IMR-90 (cell line): ENCODE measurements around the gene COX19. TPM values are rescaled to one million over a fixed set of nuclear protein-coding genes. Genes with fewer than 3 reads are reported as not detected.

Experiments
- ATAC-seq: fragments of 200-7000 bp; cut with Tn5 transposase; 2 replicates; pipeline ENCODE4 v1.9.1; 2020; ENCODE audit warnings: low read depth, mild to moderate bottlenecking, moderate library complexity
- BruUV-seq: library from RNA; stranded (reverse); fragments of 400-500 nt; replicated peaks from 2 replicates; lab custom pipeline; 2021; lab: Mats Ljungman, UMichigan
- CTCF ChIA-PET: fragments of 300-600 bp; formaldehyde crosslinking; extraction: SDS; loops from one replicate; lab custom pipeline; 2021; ENCODE audit warnings: antibody characterized with exemption; lab: Yijun Ruan, JAX
- POLR2A ChIA-PET: fragments of 300-600 bp; sonication (Branson Sonifier 250); formaldehyde crosslinking; loops from one replicate; lab custom pipeline; 2022; ENCODE audit warnings: antibody characterized with exemption; ENCODE audit not compliant: unreplicated experiment; lab: Charles Lee
- DNase-seq: peaks from one replicate; pipeline ENCODE4 v3.0.0; 2013
- H2AFZ ChIP-seq: replicated peaks from 2 replicates; pipeline ENCODE3; 2013; ENCODE audit warnings: low read length, mild to moderate bottlenecking; ENCODE audit not compliant: poor library complexity
- H2AK5ac ChIP-seq: 2 replicates; pipeline ENCODE4 v1.6.1; 2013; ENCODE audit warnings: low read depth, low read length, inconsistent platforms
- H2AK9ac ChIP-seq: replicated peaks from 2 replicates; pipeline ENCODE3; 2013; ENCODE audit warnings: mild to moderate bottlenecking, low read depth, low read length, moderate library complexity; ENCODE audit not compliant: poor library complexity
- H2BK120ac ChIP-seq: 2 replicates; pipeline ENCODE4 v1.6.1; 2013; ENCODE audit warnings: low read depth, low read length, inconsistent platforms
- H2BK15ac ChIP-seq: 3 replicates; pipeline ENCODE4 v1.6.1; 2013; ENCODE audit warnings: low read depth, low read length, inconsistent platforms
- H2BK20ac ChIP-seq: 2 replicates; pipeline ENCODE4 v1.6.1; 2013; ENCODE audit warnings: low read depth, mild to moderate bottlenecking, inconsistent platforms, low read length, moderate library complexity
- H2BK5ac ChIP-seq: 2 replicates; pipeline ENCODE4 v1.6.1; 2013; ENCODE audit warnings: mild to moderate bottlenecking, low read depth, low read length, inconsistent platforms; ENCODE audit not compliant: poor library complexity, severe bottlenecking
- H3K14ac ChIP-seq: replicated peaks from 2 replicates; pipeline ENCODE4 v1.6.1; 2013; ENCODE audit warnings: low read depth, low read length, inconsistent platforms
- H3K18ac ChIP-seq: 2 replicates; pipeline ENCODE4 v1.6.1; 2013; ENCODE audit warnings: low read depth, low read length, control low read depth
- H3K23ac ChIP-seq: 2 replicates; pipeline ENCODE4 v1.6.1; 2013; ENCODE audit warnings: low read depth, low read length, inconsistent platforms
- H3K27ac ChIP-seq: 2 replicates; pipeline ENCODE4 v1.5.1; 2013; ENCODE audit warnings: mild to moderate bottlenecking, control low read depth, low read length; ENCODE audit not compliant: insufficient read depth
- H3K27me3 ChIP-seq: 2 replicates; pipeline ENCODE4 v1.6.1; 2013; ENCODE audit warnings: low read length; ENCODE audit not compliant: control insufficient read depth, insufficient read depth
- H3K36me3 ChIP-seq: 2 replicates; pipeline ENCODE4 v1.6.1; 2013; ENCODE audit warnings: low read length, mixed read lengths; ENCODE audit not compliant: control insufficient read depth, insufficient read depth
- H3K4ac ChIP-seq: 2 replicates; pipeline ENCODE4 v1.6.1; 2013; ENCODE audit warnings: low read depth, low read length, inconsistent platforms
- H3K4me1 ChIP-seq: 2 replicates; pipeline ENCODE4 v1.6.1; 2013; ENCODE audit warnings: low read length, mixed read lengths; ENCODE audit not compliant: control insufficient read depth, insufficient read depth
- H3K4me2 ChIP-seq: 2 replicates; pipeline ENCODE4 v1.6.1; 2013; ENCODE audit warnings: low read depth, mild to moderate bottlenecking, control low read depth, low read length, moderate library complexity
- H3K4me3 ChIP-seq: 2 replicates; pipeline ENCODE4 v1.5.1; 2013; ENCODE audit warnings: low read depth, mild to moderate bottlenecking, control low read depth, low read length, moderate library complexity; ENCODE audit not compliant: insufficient read depth
- H3K56ac ChIP-seq: 2 replicates; pipeline ENCODE4 v1.6.1; 2013; ENCODE audit warnings: low read length, inconsistent platforms; ENCODE audit not compliant: insufficient read depth; ENCODE audit errors: extremely low read depth
- H3K79me1 ChIP-seq, 2 experiments: 2 replicates each; pipeline ENCODE4 v1.6.1; 2013; ENCODE audit warnings: low read length in 2 of 2, inconsistent platforms in 1 of 2, low read depth in 1 of 2
- H3K9ac ChIP-seq: 2 replicates; pipeline ENCODE4 v1.6.1; 2013; ENCODE audit warnings: low read depth, low read length, control low read depth
- H3K9me1 ChIP-seq: 2 replicates; pipeline ENCODE4 v1.6.1; 2013; ENCODE audit warnings: low read length, inconsistent platforms; ENCODE audit not compliant: insufficient read depth
- H3K9me3 ChIP-seq: 2 replicates; pipeline ENCODE4 v1.6.1; 2013; ENCODE audit warnings: low read length; ENCODE audit not compliant: control insufficient read depth, insufficient read depth
- H4K20me1 ChIP-seq: 2 replicates; pipeline ENCODE4 v1.6.1; 2013; ENCODE audit warnings: low read length, inconsistent platforms; ENCODE audit not compliant: insufficient read depth
- H4K5ac ChIP-seq: 2 replicates; pipeline ENCODE4 v1.6.1; 2013; ENCODE audit warnings: mild to moderate bottlenecking, low read depth, low read length, control low read depth
- H4K8ac ChIP-seq, 2 experiments: 2 replicates each; pipeline ENCODE4 v1.6.1; 2013; ENCODE audit warnings: low read depth in 2 of 2, low read length in 2 of 2, control low read depth in 1 of 2, inconsistent platforms in 1 of 2
- H4K91ac ChIP-seq: 2 replicates; pipeline ENCODE4 v1.6.1; 2013; ENCODE audit warnings: low read depth, low read length, inconsistent platforms; ENCODE audit not compliant: insufficient read depth
- BHLHE40 ChIP-seq: fragments of 150-350 bp; IDR thresholded peaks from 2 replicates; pipeline ENCODE4 v1.6.1; 2016; ENCODE audit warnings: mild to moderate bottlenecking, low read depth, low read length
- CEBPB ChIP-seq: IDR thresholded peaks from 2 replicates; pipeline ENCODE4 v1.6.1; 2012; ENCODE audit warnings: low read depth, low read length, improper control_type of control experiment
- CHD1 ChIP-seq: IDR thresholded peaks from 2 replicates; pipeline ENCODE4 v1.6.1; 2012; ENCODE audit warnings: low read depth, low read length, improper control_type of control experiment
- FOS ChIP-seq: fragments of 150-350 bp; IDR thresholded peaks from 2 replicates; pipeline ENCODE4 v1.6.1; 2016; ENCODE audit warnings: low read depth, low read length
- MAFK ChIP-seq: IDR thresholded peaks from 2 replicates; pipeline ENCODE4 v1.6.1; 2012; ENCODE audit warnings: low read depth, low read length, improper control_type of control experiment
- MAZ ChIP-seq: IDR thresholded peaks from 2 replicates; pipeline ENCODE4 v1.6.1; 2012; ENCODE audit warnings: low read depth, mild to moderate bottlenecking, low read length, improper control_type of control experiment, moderate library complexity, borderline replicate concordance
- MXI1 ChIP-seq: IDR thresholded peaks from 2 replicates; pipeline ENCODE4 v1.6.1; 2012; ENCODE audit warnings: low read depth, mild to moderate bottlenecking, low read length, moderate library complexity, borderline replicate concordance
- NFE2L2 ChIP-seq: fragments of 150-350 bp; IDR thresholded peaks from 2 replicates; pipeline ENCODE4 v1.6.1; 2016; ENCODE audit warnings: low read depth, mild to moderate bottlenecking, low read length
- POLR2A ChIP-seq: IDR thresholded peaks from 2 replicates; pipeline ENCODE4 v1.6.1; 2012; ENCODE audit warnings: mild to moderate bottlenecking, low read depth, low read length
- RAD21 ChIP-seq: IDR thresholded peaks from 2 replicates; pipeline ENCODE4 v1.6.1; 2012; ENCODE audit warnings: low read length, improper control_type of control experiment
- RCOR1 ChIP-seq: IDR thresholded peaks from 2 replicates; pipeline ENCODE4 v1.6.1; 2012; ENCODE audit warnings: mild to moderate bottlenecking, low read length, improper control_type of control experiment; ENCODE audit not compliant: insufficient replicate concordance
- RFX5 ChIP-seq: IDR thresholded peaks from 2 replicates; pipeline ENCODE4 v1.8.0; 2012; ENCODE audit warnings: low read depth, mild to moderate bottlenecking, low read length, moderate library complexity
- SMC3 ChIP-seq: fragments of 150-350 bp; IDR thresholded peaks from 2 replicates; pipeline ENCODE4 v1.6.1; 2016; ENCODE audit warnings: low read depth, mild to moderate bottlenecking, antibody characterized with exemption, low read length, moderate library complexity
- WGBS, 2 experiments: methylation state at CpG; one replicate each; pipeline versions ENCODE4 v1.1.5 to v1.1.7; 2013; ENCODE audit warnings: missing lambda C conversion rate in 2 of 2; ENCODE audit not compliant: insufficient read length in 1 of 2; ENCODE audit errors: extremely low coverage in 2 of 2; 5-methylcytosine and 5-hydroxymethylcytosine counted together
- dilution Hi-C: fragments of 300-500 bp; cut with HindIII; formaldehyde crosslinking; loops from one replicate; pipeline ENCODE4 v1.14.3; 2018; ENCODE audit warnings: low sequenced_read_pairs; ENCODE audit not compliant: unreplicated experiment
- in situ Hi-C: fragments of 300-500 bp; cut with MboI; formaldehyde crosslinking; loops from 3 replicates; pipeline ENCODE4 v1.14.3; 2019; ENCODE audit warnings: low sequenced_read_pairs, inconsistent platforms, mixed read lengths
- intact Hi-C: fragments of 100-400 bp; cut with micrococcal nuclease; formaldehyde crosslinking; loops from 2 replicates; pipeline ENCODE4 v1.10.0; 2022
- polyA plus RNA-seq, 3 experiments: library from polyadenylated mRNA; depleted of rRNA; stranded (reverse); fragments of >200 nt; gene quantifications; 2 replicates each; pipeline ENCODE4 v1.2.3, GENCODE V29; 2012; ENCODE audit warnings: low replicate concordance in 1 of 3
- total RNA-seq: library from RNA; depleted of rRNA; stranded (reverse); fragments of >200 nt; gene quantifications from 2 replicates; pipeline ENCODE4 v1.2.3, GENCODE V29; 2012
- TF ChIP-seq, protein P1 (sequence below): fragments of 150-350 bp; IDR thresholded peaks from 2 replicates; pipeline ENCODE4 v1.6.1; 2017; ENCODE audit warnings: mild to moderate bottlenecking, antibody characterized with exemption, low read length, low read depth
- TF ChIP-seq, protein P2 (sequence below): fragments of 150-350 bp; IDR thresholded peaks from 2 replicates; pipeline ENCODE4 v1.6.1; 2016; ENCODE audit warnings: low read depth, mild to moderate bottlenecking, low read length, moderate library complexity, borderline replicate concordance
- TF ChIP-seq, protein P3 (sequence below): conservative IDR thresholded peaks from 2 replicates; pipeline ENCODE4 v1.5.1; 2012; ENCODE audit warnings: mild to moderate bottlenecking, low read depth, low read length, improper control_type of control experiment

Gene COX19
- total and polyA plus RNA-seq, 2 of the 4 experiments (the other 2 are of a cell fraction): 3.9 to 7.3 TPM

- in situ Hi-C loops (no loop called here), intact Hi-C loops (no loop called here), dilution Hi-C loops (no loop called here)
- Histone ChIP-seq H2BK15ac (no peak overlapping the region), H4K20me1 (no peaks in the 10 kb centered on the region), H3K4me1 (no peaks in the 10 kb centered on the region), H2BK120ac (no peak overlapping the region), H3K27ac (no peak overlapping the region), H3K4ac (no peak overlapping the region), H2BK20ac (no peak overlapping the region), H3K36me3 (no peaks in the 10 kb centered on the region), H4K5ac (no peak overlapping the region), H3K14ac (no peak overlapping the region), H4K91ac (no peak overlapping the region), H3K4me2 (no peak overlapping the region), H2BK5ac (no peak overlapping the region), H3K4me3 (no peak overlapping the region), H3K27me3 (peaks cover 6% of the 10 kb centered on the region), H3K18ac (no peak overlapping the region), H2AK5ac (no peak overlapping the region), H2AFZ (no peak overlapping the region), H3K9ac (no peak overlapping the region), H2AK9ac (no peak overlapping the region), H3K9me1 (no peaks in the 10 kb centered on the region), H4K8ac (no peak overlapping the region), H3K56ac (no peak overlapping the region), H3K23ac (no peak overlapping the region), H3K9me3 (no peaks in the 10 kb centered on the region), H3K79me1 (no peaks in the 10 kb centered on the region)
- no CpG with 5 or more reads among the region's 2 CpGs for WGBS, 2 experiments
- BruUV-seq: no TSS peak
- no peak for ATAC-seq
- no peak for DNase-seq
- TF ChIP-seq MAFK (no peak), RCOR1 (no peak), MAZ (no peak), CEBPB (no peak), NFE2L2 (no peak), RAD21 (no peak), SMC3 (no peak), CHD1 (no peak), MXI1 (no peak), BHLHE40 (no peak), RFX5 (no peak), FOS (no peak), POLR2A (no peak)
- TF ChIP-seq, protein P1, sequence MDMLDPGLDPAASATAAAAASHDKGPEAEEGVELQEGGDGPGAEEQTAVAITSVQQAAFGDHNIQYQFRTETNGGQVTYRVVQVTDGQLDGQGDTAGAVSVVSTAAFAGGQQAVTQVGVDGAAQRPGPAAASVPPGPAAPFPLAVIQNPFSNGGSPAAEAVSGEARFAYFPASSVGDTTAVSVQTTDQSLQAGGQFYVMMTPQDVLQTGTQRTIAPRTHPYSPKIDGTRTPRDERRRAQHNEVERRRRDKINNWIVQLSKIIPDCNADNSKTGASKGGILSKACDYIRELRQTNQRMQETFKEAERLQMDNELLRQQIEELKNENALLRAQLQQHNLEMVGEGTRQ: no peak
- TF ChIP-seq, protein P2, sequence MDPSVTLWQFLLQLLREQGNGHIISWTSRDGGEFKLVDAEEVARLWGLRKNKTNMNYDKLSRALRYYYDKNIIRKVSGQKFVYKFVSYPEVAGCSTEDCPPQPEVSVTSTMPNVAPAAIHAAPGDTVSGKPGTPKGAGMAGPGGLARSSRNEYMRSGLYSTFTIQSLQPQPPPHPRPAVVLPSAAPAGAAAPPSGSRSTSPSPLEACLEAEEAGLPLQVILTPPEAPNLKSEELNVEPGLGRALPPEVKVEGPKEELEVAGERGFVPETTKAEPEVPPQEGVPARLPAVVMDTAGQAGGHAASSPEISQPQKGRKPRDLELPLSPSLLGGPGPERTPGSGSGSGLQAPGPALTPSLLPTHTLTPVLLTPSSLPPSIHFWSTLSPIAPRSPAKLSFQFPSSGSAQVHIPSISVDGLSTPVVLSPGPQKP: no peak
- TF ChIP-seq, protein P3, sequence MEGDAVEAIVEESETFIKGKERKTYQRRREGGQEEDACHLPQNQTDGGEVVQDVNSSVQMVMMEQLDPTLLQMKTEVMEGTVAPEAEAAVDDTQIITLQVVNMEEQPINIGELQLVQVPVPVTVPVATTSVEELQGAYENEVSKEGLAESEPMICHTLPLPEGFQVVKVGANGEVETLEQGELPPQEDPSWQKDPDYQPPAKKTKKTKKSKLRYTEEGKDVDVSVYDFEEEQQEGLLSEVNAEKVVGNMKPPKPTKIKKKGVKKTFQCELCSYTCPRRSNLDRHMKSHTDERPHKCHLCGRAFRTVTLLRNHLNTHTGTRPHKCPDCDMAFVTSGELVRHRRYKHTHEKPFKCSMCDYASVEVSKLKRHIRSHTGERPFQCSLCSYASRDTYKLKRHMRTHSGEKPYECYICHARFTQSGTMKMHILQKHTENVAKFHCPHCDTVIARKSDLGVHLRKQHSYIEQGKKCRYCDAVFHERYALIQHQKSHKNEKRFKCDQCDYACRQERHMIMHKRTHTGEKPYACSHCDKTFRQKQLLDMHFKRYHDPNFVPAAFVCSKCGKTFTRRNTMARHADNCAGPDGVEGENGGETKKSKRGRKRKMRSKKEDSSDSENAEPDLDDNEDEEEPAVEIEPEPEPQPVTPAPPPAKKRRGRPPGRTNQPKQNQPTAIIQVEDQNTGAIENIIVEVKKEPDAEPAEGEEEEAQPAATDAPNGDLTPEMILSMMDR: no peak
- ChIA-PET POLR2A (no interaction called here), CTCF (no interaction called here)
These were observed 34.5 kb downstream of the COX19 start for GRCh38 chr7:940599-941408.
